ENCODE measurements around the gene PALD1.

- TF ChIP-seq ZNF274 (IDR thresholded peaks at IDR 0.05; ENCODE audit: low read depth, low read length) (no peak), POLR2A (IDR thresholded peaks at IDR 0.05; ENCODE audit: borderline replicate concordance, extremely low read depth, insufficient read depth, insufficient read length) (no peak), CTCF (IDR thresholded peaks at IDR 0.05 in 2 of 3, conservative IDR thresholded peaks at IDR 0.05 in 1 of 3; ENCODE audit: borderline replicate concordance in 1 of 3, insufficient read depth in 1 of 3, low read depth in 2 of 3, low read length in 2 of 3) (no peak), POLR2AphosphoS5 (IDR thresholded peaks at IDR 0.05; ENCODE audit: low read depth, low read length) (no peak)
Measured at GRCh38 chr10:70579234-70580002, 100.9 kb downstream of the PALD1 start.

All from HCT116 (cell line).